Endothelial cell of umbilical vein (primary cell): ENCODE data around the gene CCDC73. TPM values are rescaled to one million over a fixed set of nuclear protein-coding genes. Genes with fewer than 3 reads are reported as not detected.

ENCODE experiments used
- BruUV-seq: library from RNA; stranded (reverse); fragments of 400-500 nt; replicated peaks from 2 replicates; lab custom pipeline; 2021; lab: Mats Ljungman, UMichigan
- CTCF ChIA-PET: fragments of 300-600, 350-600 bp; sonication (Branson Sonifier 250); formaldehyde crosslinking; loops from one replicate; lab custom pipeline; 2021; ENCODE audit warnings: antibody characterized with exemption, inconsistent platforms; lab: Charles Lee
- POLR2A ChIA-PET: fragments of 300-600, 350-600 bp; sonication (Branson Sonifier 250); formaldehyde crosslinking; loops from one replicate; lab custom pipeline; 2021; ENCODE audit warnings: antibody characterized with exemption, inconsistent platforms; lab: Charles Lee
- DNase-seq: peaks from one replicate; pipeline ENCODE4 v3.0.0-alpha.2; 2011; ENCODE audit warnings: low read depth, low spot score
- FAIRE-seq: peaks from 2 replicates; lab custom pipeline; 2011; peaks lifted over from hg19 to GRCh38; lab: Jason Lieb, UNC
- H2AFZ ChIP-seq: 2 replicates; pipeline ENCODE4 v1.6.0; 2012; ENCODE audit warnings: low read depth, low read length, control low read depth, inconsistent platforms
- H3K27ac ChIP-seq: 2 replicates; pipeline ENCODE4 v1.5.1; 2011; ENCODE audit warnings: low read depth, mild to moderate bottlenecking, control low read depth, low read length, moderate library complexity; ENCODE audit not compliant: insufficient read depth
- H3K27me3 ChIP-seq, 2 experiments: 2 replicates each; pipeline versions ENCODE4 v1.6.0 to v1.6.1; 2011; ENCODE audit warnings: low read length in 2 of 2, mixed read lengths in 1 of 2; ENCODE audit not compliant: control insufficient read depth in 2 of 2, insufficient read depth in 2 of 2
- H3K36me3 ChIP-seq, 2 experiments: 2 replicates in 1 of 2; 3 replicates in 1 of 2; pipeline ENCODE4 v1.5.1; 2011; ENCODE audit warnings: low read length in 2 of 2, mild to moderate bottlenecking in 1 of 2, moderate library complexity in 1 of 2; ENCODE audit not compliant: control insufficient read depth in 2 of 2, insufficient read depth in 2 of 2; ENCODE audit errors: extremely low read depth in 1 of 2
- H3K4me1 ChIP-seq: 3 replicates; pipeline ENCODE4 v1.5.1; 2011; ENCODE audit warnings: mild to moderate bottlenecking, low read length; ENCODE audit not compliant: control insufficient read depth, insufficient read depth; ENCODE audit errors: extremely low read depth
- H3K4me2 ChIP-seq: 2 replicates; pipeline ENCODE4 v1.6.1; 2011; ENCODE audit warnings: low read length, control low read depth, mixed read lengths; ENCODE audit not compliant: insufficient read depth
- H3K4me3 ChIP-seq, 3 experiments: fragments of 200-600 bp in 1 of 3; sonication (generic), shearing (Covaris generic) in 1 of 3; replicated peaks in 1 of 3; 2 replicates each; pipeline ENCODE4 v1.5.1; 2011 to 2016; ENCODE audit warnings: control low read depth in 3 of 3, low read length in 3 of 3, mild to moderate bottlenecking in 2 of 3, inconsistent platforms in 1 of 3, low read depth in 1 of 3, moderate library complexity in 1 of 3; ENCODE audit not compliant: insufficient read depth in 1 of 3
- H3K79me2 ChIP-seq: 2 replicates; pipeline ENCODE4 v1.6.0; 2012; ENCODE audit warnings: low read length, inconsistent platforms; ENCODE audit not compliant: control insufficient read depth, insufficient read depth
- H3K9ac ChIP-seq: replicated peaks from 2 replicates; pipeline ENCODE3; 2011; ENCODE audit warnings: low read length, control low read depth; ENCODE audit not compliant: insufficient read depth; ENCODE audit errors: extremely low read depth
- H3K9me1 ChIP-seq: replicated peaks from 3 replicates; pipeline ENCODE4 v1.6.0; 2011; ENCODE audit warnings: mild to moderate bottlenecking, low read length; ENCODE audit not compliant: control insufficient read depth, insufficient read depth; ENCODE audit errors: extremely low read depth
- H3K9me3 ChIP-seq: replicated peaks from 2 replicates; pipeline ENCODE4 v1.5.1; 2012; ENCODE audit warnings: low read length, inconsistent platforms; ENCODE audit not compliant: control insufficient read depth, insufficient read depth
- H4K20me1 ChIP-seq: replicated peaks from 2 replicates; pipeline ENCODE3; 2011; ENCODE audit warnings: mild to moderate bottlenecking, low read length; ENCODE audit not compliant: control insufficient read depth, insufficient read depth; ENCODE audit errors: extremely low read depth
- EZH2 ChIP-seq: IDR thresholded peaks from 2 replicates; pipeline ENCODE4 v1.6.1; 2012; ENCODE audit warnings: borderline replicate concordance, low read depth, mild to moderate bottlenecking, moderate library complexity, low read length, inconsistent platforms; ENCODE audit not compliant: severe bottlenecking
- FOS ChIP-seq: IDR thresholded peaks from 2 replicates; pipeline ENCODE4 v1.6.1; 2011; ENCODE audit warnings: mild to moderate bottlenecking, low read length, moderate library complexity, borderline replicate concordance; ENCODE audit not compliant: insufficient read depth
- GATA2 ChIP-seq: IDR thresholded peaks from 2 replicates; pipeline ENCODE4 v1.7.0; 2011; ENCODE audit warnings: low read depth, mild to moderate bottlenecking, moderate library complexity, mixed read lengths, low read length; ENCODE audit not compliant: insufficient read length, insufficient read depth
- JUN ChIP-seq: IDR thresholded peaks from 2 replicates; pipeline ENCODE4 v1.6.1; 2011; ENCODE audit warnings: borderline replicate concordance, low read depth; ENCODE audit not compliant: insufficient read length, insufficient read depth
- MYC ChIP-seq: IDR thresholded peaks from one replicate; pipeline ENCODE4 v1.6.1; 2011; ENCODE audit warnings: mild to moderate bottlenecking, low read depth, low read length
- POLR2A ChIP-seq: IDR thresholded peaks from 2 replicates; pipeline ENCODE4 v1.6.1; 2012; ENCODE audit warnings: low read depth, mild to moderate bottlenecking, control low read depth, low read length
- POLR2AphosphoS5 ChIP-seq: IDR thresholded peaks from 2 replicates; pipeline ENCODE4 v1.6.1; 2012; ENCODE audit warnings: low read depth, mild to moderate bottlenecking, control low read depth, low read length, moderate library complexity; ENCODE audit not compliant: insufficient read depth
- dilution Hi-C: fragments of 300-500 bp; cut with MboI; formaldehyde crosslinking; loops from one replicate; pipeline ENCODE4 v1.15.0; 2019; ENCODE audit warnings: low sequenced_read_pairs; ENCODE audit not compliant: extremely low pct_ligation_motif_present
- intact Hi-C: fragments of 100-400 bp; cut with micrococcal nuclease; formaldehyde crosslinking; loops from one replicate; pipeline ENCODE4 v1.10.0; 2022
- polyA plus RNA-seq, 4 experiments: library from polyadenylated mRNA; depleted of rRNA in 3 of 4; stranded (reverse) in 3 of 4; unstranded in 1 of 4; fragments of >200 nt; gene quantifications; 2 replicates each; pipeline versions ENCODE4 v1.2.1 to v1.2.3, GENCODE V29; 2011 to 2012; ENCODE audit warnings: missing spikeins in 1 of 4
- total RNA-seq: library from RNA; stranded (reverse); gene quantifications from 2 replicates; pipeline ENCODE4 v1.2.3, GENCODE V29; 2021
- TF ChIP-seq, protein P1 (sequence below): IDR thresholded peaks from 2 replicates; pipeline ENCODE4 v1.6.1; 2011; ENCODE audit not compliant: insufficient read depth, insufficient read length
- TF ChIP-seq, protein P2 (sequence below), 2 donors: IDR thresholded peaks; 1 replicate in 1 of 2; 2 replicates in 1 of 2; pipeline ENCODE4 v1.5.1; 2011; ENCODE audit warnings: low read length in 2 of 2, mild to moderate bottlenecking in 2 of 2, moderate library complexity in 2 of 2, control low read depth in 1 of 2, inconsistent platforms in 1 of 2, low read depth in 1 of 2; ENCODE audit not compliant: insufficient read depth in 1 of 2; ENCODE audit errors: extremely low read depth in 1 of 2

CCDC73 gene
- total and polyA plus RNA-seq, 2 donors (not counting 3 experiments of a cell fraction or from before 2014, with no cell fraction given), result not detected

DNA sequence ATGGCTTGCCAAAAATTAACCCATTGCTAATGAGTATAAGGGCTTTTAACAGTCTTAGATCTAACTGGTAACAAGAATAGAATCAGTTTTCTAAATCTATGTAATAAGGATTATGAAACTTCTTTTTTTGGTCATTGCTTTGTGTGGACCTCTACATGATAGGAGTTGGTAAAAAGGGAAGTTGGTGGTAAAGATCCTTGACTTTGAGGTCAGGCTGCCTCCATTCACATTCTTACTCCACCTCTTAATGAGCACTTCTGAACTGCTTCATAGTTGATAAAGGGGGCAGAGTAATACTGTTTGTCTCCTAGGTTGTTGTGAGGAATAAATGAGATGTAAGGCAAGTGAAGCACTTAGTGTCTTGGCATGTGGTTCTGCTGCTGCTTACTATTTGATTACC is 200.2 kb downstream of the CCDC73 start:
- DNase-seq, result no peak
- Histone ChIP-seq H3K4me2 (no peak overlapping the region), H3K27me3 (no peaks in the 10 kb centered on the region), H2AFZ (no peak overlapping the region), H3K4me3 (no peak overlapping the region), H3K36me3 (peaks cover 20 to 25% of the 10 kb centered on the region in 2 experiments), H4K20me1 (peaks cover 2% of the 10 kb centered on the region), H3K9me3 (no peaks in the 10 kb centered on the region), H3K9me1 (no peaks in the 10 kb centered on the region), H3K79me2 (peaks cover 8% of the 10 kb centered on the region), H3K4me1 (no peaks in the 10 kb centered on the region), H3K9ac (no peak overlapping the region), H3K27ac (no peak overlapping the region)
- intact Hi-C loops (no loop called here), dilution Hi-C loops (no loop called here)
- no peak for TF ChIP-seq JUN
- no peak for TF ChIP-seq FOS
- TF ChIP-seq POLR2A, result no peak
- TF ChIP-seq POLR2AphosphoS5, result no peak
- no peak for TF ChIP-seq MYC
- no peak for TF ChIP-seq EZH2
- TF ChIP-seq, protein P1, sequence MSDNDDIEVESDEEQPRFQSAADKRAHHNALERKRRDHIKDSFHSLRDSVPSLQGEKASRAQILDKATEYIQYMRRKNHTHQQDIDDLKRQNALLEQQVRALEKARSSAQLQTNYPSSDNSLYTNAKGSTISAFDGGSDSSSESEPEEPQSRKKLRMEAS, result no peak
- TF ChIP-seq, protein P2, sequence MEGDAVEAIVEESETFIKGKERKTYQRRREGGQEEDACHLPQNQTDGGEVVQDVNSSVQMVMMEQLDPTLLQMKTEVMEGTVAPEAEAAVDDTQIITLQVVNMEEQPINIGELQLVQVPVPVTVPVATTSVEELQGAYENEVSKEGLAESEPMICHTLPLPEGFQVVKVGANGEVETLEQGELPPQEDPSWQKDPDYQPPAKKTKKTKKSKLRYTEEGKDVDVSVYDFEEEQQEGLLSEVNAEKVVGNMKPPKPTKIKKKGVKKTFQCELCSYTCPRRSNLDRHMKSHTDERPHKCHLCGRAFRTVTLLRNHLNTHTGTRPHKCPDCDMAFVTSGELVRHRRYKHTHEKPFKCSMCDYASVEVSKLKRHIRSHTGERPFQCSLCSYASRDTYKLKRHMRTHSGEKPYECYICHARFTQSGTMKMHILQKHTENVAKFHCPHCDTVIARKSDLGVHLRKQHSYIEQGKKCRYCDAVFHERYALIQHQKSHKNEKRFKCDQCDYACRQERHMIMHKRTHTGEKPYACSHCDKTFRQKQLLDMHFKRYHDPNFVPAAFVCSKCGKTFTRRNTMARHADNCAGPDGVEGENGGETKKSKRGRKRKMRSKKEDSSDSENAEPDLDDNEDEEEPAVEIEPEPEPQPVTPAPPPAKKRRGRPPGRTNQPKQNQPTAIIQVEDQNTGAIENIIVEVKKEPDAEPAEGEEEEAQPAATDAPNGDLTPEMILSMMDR (IDR thresholded peaks at IDR 0.05; ENCODE audit: extremely low read depth in 1 of 2, insufficient read depth in 1 of 2, low read depth in 1 of 2, low read length in 2 of 2), result no peak
- no peak for TF ChIP-seq GATA2
- ChIA-PET POLR2A (no interaction called here), CTCF (no interaction called here)
- FAIRE-seq, result no peak
- BruUV-seq, result no TSS peak
